SJCRH30 (cell line): ENCODE data around the gene PRSS38. TPM values are rescaled to one million over a fixed set of nuclear protein-coding genes. Genes with fewer than 3 reads are reported as not detected.

Experiments
- DNase-seq, 2 experiments: peaks; one replicate each; pipeline ENCODE4 v3.0.0-alpha.2; 2015 to 2020
- H3K27ac ChIP-seq: fragments of 250-450 bp; sonication (Bioruptor Pico); 2 replicates; pipeline ENCODE4 v1.5.1; 2020; ENCODE audit warnings: mild to moderate bottlenecking, moderate library complexity
- H3K27me3 ChIP-seq: fragments of 250-450 bp; sonication (Bioruptor Pico); 2 replicates; pipeline ENCODE4 v1.5.1; 2020; ENCODE audit warnings: mild to moderate bottlenecking, moderate library complexity
- H3K36me3 ChIP-seq: fragments of 250-450 bp; sonication (Bioruptor Pico); 2 replicates; pipeline ENCODE4 v1.5.1; 2020; ENCODE audit warnings: mild to moderate bottlenecking, moderate library complexity
- H3K4me1 ChIP-seq: fragments of 250-450 bp; sonication (Bioruptor Pico); 2 replicates; pipeline ENCODE4 v1.5.1; 2020; ENCODE audit warnings: mild to moderate bottlenecking, moderate library complexity
- H3K4me3 ChIP-seq: fragments of 250-450 bp; sonication (Bioruptor Pico); 2 replicates; pipeline ENCODE4 v1.5.1; 2020; ENCODE audit warnings: mild to moderate bottlenecking, moderate library complexity
- H3K9me3 ChIP-seq: fragments of 250-450 bp; sonication (Bioruptor Pico); replicated peaks from 2 replicates; pipeline ENCODE4 v1.5.1; 2020; ENCODE audit warnings: mild to moderate bottlenecking, moderate library complexity
- total RNA-seq: library from RNA; depleted of rRNA; stranded (reverse); fragments of >200 nt; shearing (Covaris generic); gene quantifications from 2 replicates; pipeline ENCODE4 v1.2.3, GENCODE V29; 2014

PRSS38 gene
- total RNA-seq, 1 experiment from 2014 or later: not detected

DNA sequence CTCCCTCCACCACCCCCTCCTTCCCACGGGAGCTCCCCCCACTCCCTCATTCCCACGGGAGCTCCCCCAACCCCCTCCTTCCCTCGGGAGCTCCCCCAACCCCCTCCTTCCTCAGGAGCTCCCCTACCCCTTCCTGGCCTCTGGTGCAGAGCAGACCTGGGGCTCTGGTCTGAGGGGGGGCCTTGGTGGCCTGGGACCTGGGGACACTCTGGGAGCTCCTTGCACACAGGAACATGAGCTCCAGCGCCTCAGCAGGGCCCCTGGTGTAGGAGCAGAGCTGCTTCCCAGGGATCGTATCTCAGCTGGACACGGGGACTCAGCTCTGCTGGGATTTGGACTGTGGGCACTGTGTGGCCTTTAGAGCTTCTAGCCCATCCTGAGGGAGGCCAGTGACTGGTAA is 19.7 kb upstream of the PRSS38 start:
- Histone ChIP-seq H3K9me3 (no peaks in the 10 kb centered on the region), H3K4me1 (peaks cover 19% of the 10 kb centered on the region), H3K27me3 (no peaks in the 10 kb centered on the region), H3K36me3 (no peaks in the 10 kb centered on the region), H3K27ac (no peak overlapping the region), H3K4me3 (no peak overlapping the region)
- no peak for DNase-seq

DNA sequence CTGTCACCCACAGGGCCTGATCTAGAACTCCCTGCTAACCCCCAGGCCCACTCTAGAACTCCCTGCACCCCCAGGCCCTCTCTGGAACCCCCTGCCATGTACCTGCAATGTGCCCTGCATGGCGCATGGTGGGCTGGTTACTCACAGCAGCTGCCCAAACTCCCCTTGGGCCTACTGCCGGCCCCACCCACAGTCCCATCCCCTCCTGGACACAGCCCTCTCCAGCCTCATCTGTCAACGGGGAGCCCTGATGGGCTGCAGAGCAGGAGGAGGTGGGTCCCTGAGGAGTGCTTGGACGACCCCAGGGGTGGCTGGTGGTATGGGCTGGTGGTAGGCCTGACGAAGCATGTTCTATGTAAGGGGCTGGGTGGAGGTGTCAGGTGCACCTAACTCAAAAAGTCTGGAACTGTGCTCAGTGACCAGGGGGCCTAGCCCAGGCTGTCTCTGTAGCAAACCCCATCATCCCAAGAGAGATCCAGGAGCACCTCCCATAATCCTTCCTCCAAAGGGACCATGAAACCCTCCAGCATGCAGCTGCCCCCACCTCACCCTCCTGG is 19.0 kb upstream of the PRSS38 start:
- no peaks in the 10 kb centered on the region for H3K36me3 ChIP-seq
- no peak overlapping the region for H3K27ac ChIP-seq
- peaks cover 19% of the 10 kb centered on the region for H3K4me1 ChIP-seq
- H3K27me3 ChIP-seq: no peaks in the 10 kb centered on the region
- no peak overlapping the region for H3K4me3 ChIP-seq
- H3K9me3 ChIP-seq: no peaks in the 10 kb centered on the region
- DNase-seq: no peak

DNA sequence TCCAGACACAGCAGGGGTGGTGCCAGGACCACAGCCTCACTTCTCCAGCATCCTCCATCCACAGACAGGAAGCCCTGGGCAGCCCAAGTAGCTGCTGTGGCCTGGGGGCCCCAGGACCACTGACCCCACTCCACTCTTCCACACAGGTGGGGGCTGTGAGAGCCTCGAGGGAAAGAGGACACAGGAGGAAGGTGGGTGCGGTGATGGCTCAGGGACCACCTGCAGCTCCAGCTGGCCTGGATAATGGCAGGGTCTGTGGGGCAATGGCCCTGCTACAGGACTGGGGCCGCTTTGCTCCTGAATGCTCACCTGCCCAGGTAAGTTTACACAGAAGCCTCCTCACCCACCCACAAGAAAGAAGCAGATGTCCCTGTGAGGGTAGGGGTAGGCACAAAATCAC is 18.3 kb upstream of the PRSS38 start:
- Histone ChIP-seq H3K9me3 (no peaks in the 10 kb centered on the region), H3K27ac (no peak overlapping the region), H3K4me1 (peaks cover 19% of the 10 kb centered on the region), H3K27me3 (no peaks in the 10 kb centered on the region), H3K4me3 (no peak overlapping the region), H3K36me3 (no peaks in the 10 kb centered on the region)
- no peak for DNase-seq

DNA sequence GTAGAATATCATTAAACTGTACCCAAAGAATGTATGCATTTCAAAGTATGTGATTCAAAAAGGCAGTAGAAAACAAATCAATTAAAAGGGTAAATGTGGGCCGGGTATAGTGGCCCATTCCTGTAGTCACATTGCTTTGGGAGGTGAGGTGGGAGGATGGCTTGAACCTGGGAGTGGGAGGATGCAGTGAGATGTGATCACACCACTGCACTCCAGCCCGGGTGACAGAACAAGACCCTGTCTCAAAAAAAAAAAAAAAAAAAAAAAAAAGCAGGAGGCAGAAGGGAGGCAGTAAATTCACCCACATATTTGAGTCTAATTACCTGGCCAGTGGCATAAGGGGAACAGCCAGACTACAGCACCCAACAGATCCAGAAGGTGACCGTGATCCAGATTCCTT is 17.9 kb upstream of the PRSS38 start:
- no peak for DNase-seq
- no peaks in the 10 kb centered on the region for H3K9me3 ChIP-seq
- H3K36me3 ChIP-seq: no peaks in the 10 kb centered on the region
- H3K4me1 ChIP-seq: peaks cover 19% of the 10 kb centered on the region
- no peak overlapping the region for H3K4me3 ChIP-seq
- no peak overlapping the region for H3K27ac ChIP-seq
- no peaks in the 10 kb centered on the region for H3K27me3 ChIP-seq

DNA sequence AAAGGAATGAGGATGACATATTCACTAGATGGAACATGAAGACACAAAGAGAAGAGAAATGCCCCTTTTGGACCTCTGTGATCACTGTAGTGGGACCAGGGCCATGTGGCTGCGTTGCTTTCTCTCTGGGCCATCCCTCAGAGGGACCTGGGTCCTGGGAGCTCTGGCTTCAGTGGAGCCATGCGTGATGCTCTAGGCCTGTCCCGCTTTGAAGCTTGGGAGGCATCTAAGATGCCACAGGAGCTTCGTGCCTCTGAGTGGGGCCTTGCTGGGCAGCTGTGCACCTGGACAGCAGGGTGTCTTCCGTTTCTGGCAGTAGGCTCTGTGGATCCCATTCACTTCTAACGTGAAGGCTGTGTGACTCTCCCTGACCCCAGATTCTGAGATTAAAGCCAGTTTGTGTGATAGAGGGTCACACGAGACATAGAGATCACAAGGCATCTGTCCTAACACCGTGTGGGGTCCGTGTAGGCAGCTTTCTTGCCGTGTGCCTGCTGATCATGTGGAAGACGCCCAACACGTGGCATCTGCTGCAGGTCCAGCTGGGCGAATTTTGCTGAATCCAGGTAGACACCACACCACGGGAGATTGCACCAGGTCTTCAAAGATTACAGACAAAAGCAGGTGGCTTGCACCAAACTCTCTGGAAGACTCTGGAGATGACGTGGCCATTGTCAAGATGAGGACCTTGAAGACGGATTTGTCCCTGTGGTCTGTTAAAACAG is 17.2 kb upstream of the PRSS38 start:
- H3K27me3 ChIP-seq: no peaks in the 10 kb centered on the region
- DNase-seq: no peak
- no peak overlapping the region for H3K4me3 ChIP-seq
- H3K9me3 ChIP-seq: no peaks in the 10 kb centered on the region
- no peak overlapping the region for H3K27ac ChIP-seq
- H3K4me1 ChIP-seq: peaks cover 16% of the 10 kb centered on the region
- no peaks in the 10 kb centered on the region for H3K36me3 ChIP-seq

DNA sequence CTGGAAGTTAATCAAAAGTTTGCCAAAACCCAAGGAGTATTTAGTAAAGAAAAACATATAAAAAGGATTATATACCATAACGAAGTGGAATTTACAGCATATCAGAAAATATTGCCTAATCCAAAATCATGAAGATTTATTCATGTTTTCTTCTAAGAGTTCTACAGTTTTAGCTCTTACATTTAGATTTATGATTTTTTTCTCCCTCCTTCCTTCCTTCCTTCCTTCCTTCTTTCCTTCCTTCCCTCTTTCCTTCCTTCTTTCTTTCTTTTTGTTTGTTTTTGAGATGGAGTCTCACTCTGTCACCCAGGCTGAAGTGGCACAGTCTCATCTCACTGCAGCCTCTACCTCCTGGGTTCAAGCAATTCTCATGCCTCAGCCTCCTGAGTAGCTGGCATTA is 15.7 kb upstream of the PRSS38 start:
- no peak overlapping the region for H3K4me3 ChIP-seq
- H3K9me3 ChIP-seq: peaks cover 2% of the 10 kb centered on the region; the same call in 1 of the 2 replicates
- no peak overlapping the region for H3K27ac ChIP-seq
- H3K4me1 ChIP-seq: peaks cover 2% of the 10 kb centered on the region
- H3K36me3 ChIP-seq: no peaks in the 10 kb centered on the region
- DNase-seq: no peak
- H3K27me3 ChIP-seq: no peaks in the 10 kb centered on the region

DNA sequence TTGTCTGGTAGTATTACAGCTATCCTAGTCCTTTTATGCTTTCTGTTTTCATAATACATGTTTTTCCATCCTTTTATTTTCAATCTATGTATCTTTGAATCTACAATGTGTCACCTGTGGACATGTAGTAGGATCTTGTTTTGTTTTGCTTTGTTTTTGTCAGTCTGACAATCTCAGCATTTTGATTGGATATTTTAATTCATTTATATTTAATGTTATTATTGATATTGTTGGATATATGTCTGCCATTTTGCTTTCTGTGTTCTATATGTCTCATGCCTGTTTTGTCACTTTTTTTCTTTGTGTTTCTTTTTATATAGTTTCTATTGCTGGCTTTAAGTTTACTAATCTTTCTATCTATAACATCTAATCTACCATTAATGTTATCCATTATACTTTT is 11.5 kb upstream of the PRSS38 start:
- H3K4me1 ChIP-seq: no peaks in the 10 kb centered on the region
- H3K36me3 ChIP-seq: no peaks in the 10 kb centered on the region
- no peak overlapping the region for H3K4me3 ChIP-seq
- no peaks in the 10 kb centered on the region for H3K27me3 ChIP-seq
- H3K9me3 ChIP-seq: peaks cover 8% of the 10 kb centered on the region
- H3K27ac ChIP-seq: no peak overlapping the region
- DNase-seq: no peak

DNA sequence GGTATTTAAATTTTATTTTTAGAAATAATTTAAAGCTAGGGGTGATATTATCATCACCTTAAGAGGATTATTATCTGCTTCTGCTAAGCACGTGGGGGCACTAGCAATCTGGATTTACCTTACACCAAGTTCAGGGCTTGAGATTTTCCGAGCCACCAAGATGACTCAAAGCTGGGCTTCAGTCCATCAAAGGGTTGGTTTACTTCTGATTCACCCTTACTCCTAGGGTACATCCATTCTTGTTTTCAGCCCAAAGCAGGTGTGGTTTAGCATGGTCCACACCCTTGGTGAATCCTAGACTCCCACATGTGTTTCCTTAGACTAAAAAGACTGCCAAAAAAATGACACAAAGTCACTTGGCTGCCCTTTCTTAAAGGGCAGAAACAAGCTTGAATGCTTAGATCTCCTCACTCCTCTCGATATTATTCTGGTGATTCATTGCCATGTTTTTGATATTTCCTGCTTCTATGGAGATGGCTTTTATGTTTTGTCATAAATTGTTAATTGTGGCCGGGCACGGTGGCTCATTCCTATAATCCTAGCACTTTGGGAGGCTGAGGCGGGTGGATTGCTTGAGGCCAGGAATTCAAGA is 9.8 kb upstream of the PRSS38 start:
- peaks cover 10% of the 10 kb centered on the region for H3K9me3 ChIP-seq
- DNase-seq: no peak
- no peak overlapping the region for H3K4me3 ChIP-seq
- no peak overlapping the region for H3K27ac ChIP-seq
- no peaks in the 10 kb centered on the region for H3K36me3 ChIP-seq
- no peaks in the 10 kb centered on the region for H3K27me3 ChIP-seq
- no peaks in the 10 kb centered on the region for H3K4me1 ChIP-seq

DNA sequence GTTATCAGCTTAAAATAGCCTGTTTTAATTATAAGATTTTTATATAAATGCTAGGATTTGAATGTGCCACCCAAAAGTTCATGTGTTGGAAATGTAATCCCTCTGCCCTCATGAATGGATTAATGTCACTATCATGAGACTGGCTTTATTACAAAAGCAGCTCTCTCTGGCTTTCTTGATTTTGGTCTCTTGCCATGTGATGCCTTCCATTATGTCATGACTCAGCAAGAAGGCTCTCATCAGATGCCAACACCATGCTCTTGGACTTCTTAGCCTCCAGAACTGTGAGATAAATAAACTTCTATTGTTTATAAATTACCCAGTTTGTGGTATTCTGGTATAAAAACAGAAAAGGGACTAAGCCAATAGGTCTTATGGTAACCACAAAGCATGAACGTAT is 6.9 kb upstream of the PRSS38 start:
- DNase-seq: no peak
- H3K4me1 ChIP-seq: no peaks in the 10 kb centered on the region

DNA sequence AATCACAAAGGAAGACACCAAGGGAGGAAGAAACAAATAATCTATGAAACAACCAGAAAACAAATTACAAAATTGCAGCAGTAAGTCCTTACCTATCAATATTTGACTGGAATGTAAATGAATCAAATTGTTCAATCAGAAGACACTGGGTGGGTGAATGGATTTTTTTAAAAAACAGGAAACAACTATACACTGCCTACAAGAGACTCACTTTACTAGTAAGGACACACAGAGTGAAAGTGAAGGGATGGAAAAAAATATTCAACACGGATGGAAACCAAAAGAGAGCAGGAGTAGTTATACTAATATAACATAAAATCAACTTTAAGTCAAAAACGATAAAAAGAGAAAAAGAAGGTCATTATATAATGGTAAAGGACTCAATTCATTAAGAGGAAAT is 6.4 kb upstream of the PRSS38 start:
- H3K36me3 ChIP-seq: no peaks in the 10 kb centered on the region
- H3K27me3 ChIP-seq: no peaks in the 10 kb centered on the region
- H3K4me1 ChIP-seq: no peaks in the 10 kb centered on the region
- DNase-seq: no peak
- H3K4me3 ChIP-seq: no peak overlapping the region
- H3K27ac ChIP-seq: no peak overlapping the region
- peaks cover 14% of the 10 kb centered on the region for H3K9me3 ChIP-seq

More for the DNA sequence above, 6.9 kb upstream of the PRSS38 start:
- H3K4me3 ChIP-seq: no peak overlapping the region
- H3K36me3 ChIP-seq: no peaks in the 10 kb centered on the region
- no peaks in the 10 kb centered on the region for H3K27me3 ChIP-seq
- H3K9me3 ChIP-seq: peaks cover 10% of the 10 kb centered on the region
- H3K27ac ChIP-seq: no peak overlapping the region

DNA sequence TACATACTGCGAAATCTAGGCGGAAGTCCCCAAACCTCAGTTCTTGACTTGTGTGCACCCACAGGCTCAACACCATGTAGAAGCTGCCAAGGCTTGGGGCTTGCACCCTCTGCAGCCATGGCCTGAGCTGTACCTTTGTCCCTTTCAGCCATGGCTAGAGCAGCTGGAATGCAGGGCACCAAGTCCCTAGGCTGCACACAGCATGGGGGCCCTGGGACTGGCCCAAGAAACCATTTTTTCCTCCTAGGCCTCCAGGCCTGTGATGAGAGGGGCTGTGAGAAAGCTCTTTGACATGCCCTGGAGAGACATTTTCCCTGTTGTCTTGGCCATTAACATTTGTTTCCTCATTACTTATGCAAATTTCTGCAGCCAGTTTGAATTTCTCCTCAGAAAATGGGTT is 1.5 kb upstream of the PRSS38 start:
- Histone ChIP-seq H3K9me3 (peaks cover 13% of the 10 kb centered on the region), H3K36me3 (no peaks in the 10 kb centered on the region), H3K27ac (no peak overlapping the region), H3K4me1 (no peaks in the 10 kb centered on the region), H3K27me3 (no peaks in the 10 kb centered on the region), H3K4me3 (no peak overlapping the region)
- DNase-seq: no peak

DNA sequence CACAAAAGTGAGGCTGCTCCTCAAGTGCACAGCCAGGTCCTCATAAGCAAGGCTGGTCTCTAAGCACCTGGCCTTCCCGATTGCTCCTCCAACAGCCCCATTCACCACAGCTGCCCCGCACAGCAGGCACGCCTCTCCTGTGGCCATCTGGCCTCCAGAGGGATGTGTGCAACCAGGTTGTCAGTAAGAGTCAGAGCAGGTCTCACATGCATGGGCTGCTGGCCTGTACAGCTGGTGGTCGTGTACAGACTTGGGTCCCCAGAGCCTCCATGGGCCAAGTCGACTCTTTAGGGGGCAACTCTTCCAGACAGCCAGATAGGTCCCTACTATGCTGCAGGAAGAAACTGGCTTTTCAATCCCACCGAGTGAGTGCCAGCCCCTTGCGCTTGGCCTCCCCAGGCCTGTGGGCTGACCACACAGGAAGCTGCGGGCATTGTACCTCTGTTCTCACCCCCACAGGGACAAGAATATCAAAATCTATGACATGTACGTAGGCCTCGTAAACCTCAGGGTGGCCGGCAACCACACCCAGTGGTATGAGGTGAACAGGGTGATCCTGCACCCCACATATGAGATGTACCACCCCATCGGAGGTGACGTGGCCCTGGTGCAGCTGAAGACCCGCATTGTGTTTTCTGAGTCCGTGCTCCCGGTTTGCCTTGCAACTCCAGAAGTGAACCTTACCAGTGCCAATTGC is 1.4 kb downstream of the PRSS38 start:
- Histone ChIP-seq H3K4me3 (no peak overlapping the region), H3K27ac (no peak overlapping the region), H3K36me3 (no peaks in the 10 kb centered on the region), H3K9me3 (peaks cover 10% of the 10 kb centered on the region; the same call in 1 of the 2 replicates), H3K27me3 (no peaks in the 10 kb centered on the region), H3K4me1 (no peaks in the 10 kb centered on the region)
- no peak for DNase-seq

DNA sequence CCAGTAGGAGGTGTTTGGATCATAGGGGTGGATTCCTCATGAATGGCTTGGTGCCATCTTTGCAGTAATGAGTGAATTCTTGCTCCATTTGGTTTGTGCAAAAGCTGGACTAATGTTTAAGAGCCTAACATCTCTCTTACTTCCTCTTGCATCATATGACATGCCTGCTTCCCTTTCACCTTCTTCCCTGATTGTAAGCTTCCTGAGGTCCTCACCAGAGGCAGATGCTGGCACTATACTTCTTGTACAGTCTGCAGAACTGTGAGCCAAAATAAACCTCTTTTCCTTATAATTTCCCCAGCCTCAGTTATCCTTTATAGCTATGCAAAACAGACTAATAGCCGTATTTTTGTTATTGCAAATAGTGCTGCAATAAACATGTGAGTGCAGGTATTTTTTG is 8.1 kb downstream of the PRSS38 start:
- DNase-seq: no peak
- H3K4me3 ChIP-seq: no peak overlapping the region
- H3K27ac ChIP-seq: no peak overlapping the region
- H3K4me1 ChIP-seq: no peaks in the 10 kb centered on the region
- no peaks in the 10 kb centered on the region for H3K27me3 ChIP-seq
- no peaks in the 10 kb centered on the region; the same call in 1 of the 2 replicates for H3K36me3 ChIP-seq
- H3K9me3 ChIP-seq: no peaks in the 10 kb centered on the region; the same call in 1 of the 2 replicates

DNA sequence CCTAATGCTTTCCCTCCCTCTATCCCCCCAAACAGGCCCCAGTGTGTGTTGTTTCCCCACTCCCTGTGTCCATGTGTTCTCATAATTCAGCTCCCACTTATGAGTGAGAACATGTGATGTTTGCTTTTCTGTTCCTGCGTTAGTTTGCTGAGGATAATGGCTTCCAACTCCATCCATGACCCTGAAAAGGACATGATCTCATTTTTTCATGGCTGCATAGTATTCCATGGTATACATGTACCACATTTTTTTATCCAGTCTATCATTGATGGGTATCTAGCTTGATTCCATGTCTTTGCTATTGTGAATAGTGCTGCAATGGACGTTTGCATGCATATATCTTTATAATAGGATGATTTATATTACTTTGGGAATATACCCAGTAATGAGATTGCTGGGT is 8.7 kb downstream of the PRSS38 start:
- Histone ChIP-seq H3K9me3 (no peaks in the 10 kb centered on the region; the same call in 1 of the 2 replicates), H3K4me3 (no peak overlapping the region), H3K27me3 (no peaks in the 10 kb centered on the region), H3K27ac (no peak overlapping the region), H3K4me1 (no peaks in the 10 kb centered on the region), H3K36me3 (no peaks in the 10 kb centered on the region; the same call in 1 of the 2 replicates)
- no peak for DNase-seq

DNA sequence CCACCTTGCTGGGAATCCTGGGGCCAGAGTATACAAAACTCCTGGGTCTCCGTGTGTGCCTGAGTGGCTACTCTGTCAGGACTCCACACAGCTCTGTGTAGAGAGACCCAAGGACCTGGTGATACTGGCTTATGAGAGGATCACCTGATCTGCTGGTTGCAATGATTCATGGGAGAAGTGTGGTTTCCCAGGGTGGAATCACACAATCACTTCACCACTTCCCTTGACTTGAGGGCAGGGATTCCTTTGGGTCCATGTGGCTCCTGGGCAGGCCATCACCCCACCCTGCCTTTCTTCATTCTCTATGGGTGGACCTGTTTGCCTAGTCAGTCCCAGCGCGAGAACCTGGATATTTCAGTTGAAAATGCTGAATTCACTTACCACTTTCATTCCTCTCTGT is 13.3 kb downstream of the PRSS38 start:
- no peak for DNase-seq
- Histone ChIP-seq H3K27ac (no peak overlapping the region), H3K4me3 (no peak overlapping the region), H3K36me3 (no peaks in the 10 kb centered on the region), H3K27me3 (no peaks in the 10 kb centered on the region), H3K9me3 (no peaks in the 10 kb centered on the region; the same call in 1 of the 2 replicates), H3K4me1 (no peaks in the 10 kb centered on the region)
